Effector CD4-positive, alpha-beta T cell (primary cell): ENCODE results near the gene ZNF514.
A peak's percentile ranks its signal among the peaks of the same experiment; 100 is the strongest.
"Not testable (repeated sequence)": the region's sequence is repeated elsewhere in the genome, so short reads cannot be mapped to it uniquely, and the experiment has no call there.

ENCODE experiments used
- DNase-seq: peaks from one replicate; pipeline ENCODE4 v3.0.0-alpha.2; 2020

ZNF514 gene

GRCh38 chr2:95122197-95122551, 37.5 kb downstream of the ZNF514 start:
- DNase-seq, result no peak

GRCh38 chr2:95121407-95122196, 38.0 kb downstream of the ZNF514 start, which contains the start of gene MRPS5:
MRPS5 (minus strand) TSS chr2:95121808; CDS start chr2:95121791, 17 bp downstream.
- peak; percentile 75 for DNase-seq

GRCh38 chr2:95121093-95121406, 38.6 kb downstream of the ZNF514 start:
- no peak for DNase-seq

GRCh38 chr2:95115418-95115817, 44.2 kb downstream of the ZNF514 start:
- peak; percentile 68 for DNase-seq

- DNase-seq, result no peak
These were observed 46.2 kb downstream of the ZNF514 start for GRCh38 chr2:95113464-95113863.

- no peak for DNase-seq
These were observed 49.3 kb downstream of the ZNF514 start for GRCh38 chr2:95110395-95110794.

- no peak for DNase-seq
These were observed 50.4 kb downstream of the ZNF514 start for GRCh38 chr2:95109260-95109659.

- DNase-seq, result no peak
These were observed 53.6 kb downstream of the ZNF514 start for GRCh38 chr2:95106081-95106480.

- DNase-seq, result no peak
These were observed 55.0 kb downstream of the ZNF514 start for GRCh38 chr2:95104606-95105005.

- no peak for DNase-seq
These were observed 59.7 kb downstream of the ZNF514 start for GRCh38 chr2:95099910-95100309.

GRCh38 chr2:95098273-95098672, 61.4 kb downstream of the ZNF514 start:
- not testable (repeated sequence) for DNase-seq
